K562 (cell line): Measurements from ENCODE around the gene ACACB. TPM values are rescaled to one million over a fixed set of nuclear protein-coding genes. Genes with fewer than 3 reads are reported as not detected.

ENCODE experiments used
- ATAC-seq: fragments of 200-7000 bp; cut with Tn5 transposase; 3 replicates; pipeline ENCODE4 v1.9.1; 2020; ENCODE audit warnings: moderate library complexity
- BruUV-seq: library from RNA; stranded (reverse); fragments of 400-500 nt; replicated peaks from 2 replicates; lab custom pipeline; 2021; lab: Mats Ljungman, UMichigan
- CTCF ChIA-PET: fragments of 300-600 bp; formaldehyde crosslinking; extraction: SDS; loops from one replicate; lab custom pipeline; 2021; ENCODE audit warnings: low intra/inter-chr PET ratio; lab: Yijun Ruan, JAX
- POLR2A ChIA-PET: fragments of 300-600, 350-650 bp; sonication (Branson Sonifier 250); formaldehyde crosslinking; extraction: SDS; loops from one replicate; lab custom pipeline; 2021; ENCODE audit warnings: antibody characterized with exemption, inconsistent platforms; lab: Yijun Ruan, JAX
- DNase-seq, 4 experiments: peaks; one replicate each; pipeline versions ENCODE4 v3.0.0 to v3.0.0-alpha.2; 2011 to 2018; ENCODE audit warnings: low spot score in 3 of 4, mixed read lengths in 3 of 4; ENCODE audit errors: extremely low read depth in 1 of 4
- FAIRE-seq: peaks from 2 replicates; lab custom pipeline; 2011; peaks lifted over from hg19 to GRCh38; lab: Jason Lieb, UNC
- H2AFZ ChIP-seq: 2 replicates; pipeline ENCODE4 v1.6.0; 2011; ENCODE audit warnings: low read depth, low read length, control low read depth, inconsistent platforms
- H3K27ac ChIP-seq: fragments of 200-600 bp; 3 replicates; pipeline ENCODE4 v1.8.0; 2011; ENCODE audit warnings: low read depth, mild to moderate bottlenecking, control low read depth, inconsistent platforms, low read length, moderate library complexity, mixed read lengths; ENCODE audit errors: extremely low read depth
- H3K27me3 ChIP-seq, 2 experiments: fragments of 300-600 bp in 1 of 2; 2 replicates in 1 of 2; 3 replicates in 1 of 2; pipeline versions ENCODE4 v1.6.0 to v1.8.0; 2011; ENCODE audit warnings: inconsistent platforms in 2 of 2, low read length in 2 of 2, mild to moderate bottlenecking in 1 of 2, mixed read lengths in 1 of 2, moderate library complexity in 1 of 2; ENCODE audit not compliant: control insufficient read depth in 2 of 2, insufficient read depth in 2 of 2
- H3K36me3 ChIP-seq: fragments of 300-600 bp; 3 replicates; pipeline ENCODE4 v1.8.0; 2011; ENCODE audit warnings: mild to moderate bottlenecking, low read length, inconsistent platforms; ENCODE audit not compliant: control insufficient read depth, insufficient read depth
- H3K4me1 ChIP-seq, 2 experiments: fragments of 200-600 bp in 1 of 2; replicated peaks in 1 of 2; 2 replicates in 1 of 2; 3 replicates in 1 of 2; pipeline versions ENCODE4 v1.5.1 to v1.8.0; 2011; ENCODE audit warnings: inconsistent platforms in 2 of 2, low read length in 2 of 2, mild to moderate bottlenecking in 1 of 2, mixed read lengths in 1 of 2, moderate library complexity in 1 of 2; ENCODE audit not compliant: control insufficient read depth in 2 of 2, insufficient read depth in 2 of 2
- H3K4me2 ChIP-seq: 2 replicates; pipeline ENCODE4 v1.6.1; 2011; ENCODE audit warnings: low read length, control low read depth, inconsistent platforms, mixed read lengths; ENCODE audit not compliant: insufficient read depth
- H3K4me3 ChIP-seq: fragments of 200-600 bp; sonication (generic), shearing (Covaris generic); 2 replicates; pipeline ENCODE4 v1.5.1; 2016; ENCODE audit warnings: control low read depth, inconsistent platforms
- H3K79me2 ChIP-seq: fragments of 200-600 bp; 3 replicates; pipeline ENCODE4 v1.8.0; 2011; ENCODE audit warnings: low read length, inconsistent platforms; ENCODE audit not compliant: control insufficient read depth, insufficient read depth
- H3K9ac ChIP-seq, 2 experiments: 2 replicates each; pipeline versions ENCODE4 v1.6.0 to v1.6.1; 2011; ENCODE audit warnings: low read depth in 2 of 2, low read length in 2 of 2, control low read depth in 1 of 2, inconsistent platforms in 1 of 2, mild to moderate bottlenecking in 1 of 2, mixed read lengths in 1 of 2; ENCODE audit not compliant: insufficient read depth in 1 of 2
- H3K9me1 ChIP-seq: one replicate; pipeline ENCODE4 v1.6.0; 2011; ENCODE audit warnings: inconsistent platforms, mild to moderate bottlenecking, low read length, moderate library complexity; ENCODE audit not compliant: control insufficient read depth, insufficient read depth
- H3K9me3 ChIP-seq: replicated peaks from 2 replicates; pipeline ENCODE4 v1.5.1; 2011; ENCODE audit warnings: low read depth, low read length, inconsistent platforms; ENCODE audit not compliant: control insufficient read depth, insufficient read depth
- H4K20me1 ChIP-seq: replicated peaks from 2 replicates; pipeline ENCODE4 v1.6.1; 2011; ENCODE audit warnings: low read length, inconsistent platforms, mixed read lengths; ENCODE audit not compliant: control insufficient read depth, insufficient read depth
- RBM25 ChIP-seq: fragments of 200-400 bp; formaldehyde crosslinking; IDR thresholded peaks from 2 replicates; pipeline ENCODE4 v1.6.1; 2018; ENCODE audit warnings: low read length, low read depth, moderate library complexity; ENCODE audit not compliant: severe bottlenecking
- ZFP36 ChIP-seq: fragments of 150-350 bp; IDR thresholded peaks from 2 replicates; pipeline ENCODE4 v1.6.1; 2018; ENCODE audit warnings: low read length, low read depth; ENCODE audit not compliant: partially characterized antibody
- WGBS: fragments of 100-300 bp; shearing (Covaris generic); methylation state at CpG from one replicate; pipeline ENCODE4 v1.1.6; 2016; ENCODE audit warnings: low coverage, mixed read lengths; ENCODE audit not compliant: insufficient coverage; ENCODE audit errors: missing lambda C conversion rate; 5-methylcytosine and 5-hydroxymethylcytosine counted together
- in situ Hi-C: fragments of 300-500 bp; cut with MboI; formaldehyde crosslinking; loops from 4 replicates; pipeline ENCODE4 v1.15.0; 2018; ENCODE audit warnings: inconsistent platforms, mixed read lengths
- intact Hi-C: fragments of 100-400 bp; cut with micrococcal nuclease; formaldehyde crosslinking; loops from 2 replicates; pipeline ENCODE4 v1.14.2; 2022
- polyA plus RNA-seq, 8 experiments: library from polyadenylated mRNA; depleted of rRNA in 4 of 8; stranded (reverse) in 5 of 8; unstranded in 3 of 8; fragments of >200 nt; fragmentation: Nextera tagmentation in 2 of 8; fragmentation: Illumina TruSeq in 1 of 8; extraction: Ambion mirVana in 2 of 8; extraction: Trizol in 1 of 8; gene quantifications; 2 replicates each; pipeline versions ENCODE4 v1.2.1 to v1.2.3, GENCODE V29; 2011 to 2014; ENCODE audit warnings: inconsistent platforms in 1 of 8, missing spikeins in 1 of 8
- total RNA-seq, 7 experiments: library from RNA; depleted of rRNA in 6 of 7; stranded (reverse); fragments of >200 nt in 6 of 7; fragmentation: Illumina TruSeq in 2 of 7; extraction: Trizol in 2 of 7; gene quantifications; 2 replicates each; pipeline versions ENCODE4 v1.2.1 to v1.2.3, GENCODE V29; 2011 to 2021; ENCODE audit warnings: low replicate concordance in 1 of 7
- TF ChIP-seq, protein P1 (sequence below): fragments of 250-450 bp; sonication (Bioruptor Pico); IDR thresholded peaks from 2 replicates; pipeline ENCODE4 v1.5.0; 2021; ENCODE audit warnings: mild to moderate bottlenecking, moderate library complexity
- TF ChIP-seq, protein P2 (sequence below), 2 experiments: fragments of 450-650 bp in 1 of 2; sonication (generic) in 1 of 2; formaldehyde crosslinking in 1 of 2; IDR thresholded peaks; 2 replicates each; pipeline versions ENCODE4 v1.7.1 to v1.9.0; 2016 to 2022; ENCODE audit warnings: inconsistent platforms in 1 of 2, mild to moderate bottlenecking in 1 of 2, missing genetic modification reagents in 1 of 2

Gene ACACB
- total and polyA plus RNA-seq, 9 of the 15 experiments (the other 6 are each of a cell fraction or from before 2014, with no cell fraction given): 0.10 to 2.5 (median 0.83) TPM

DNA sequence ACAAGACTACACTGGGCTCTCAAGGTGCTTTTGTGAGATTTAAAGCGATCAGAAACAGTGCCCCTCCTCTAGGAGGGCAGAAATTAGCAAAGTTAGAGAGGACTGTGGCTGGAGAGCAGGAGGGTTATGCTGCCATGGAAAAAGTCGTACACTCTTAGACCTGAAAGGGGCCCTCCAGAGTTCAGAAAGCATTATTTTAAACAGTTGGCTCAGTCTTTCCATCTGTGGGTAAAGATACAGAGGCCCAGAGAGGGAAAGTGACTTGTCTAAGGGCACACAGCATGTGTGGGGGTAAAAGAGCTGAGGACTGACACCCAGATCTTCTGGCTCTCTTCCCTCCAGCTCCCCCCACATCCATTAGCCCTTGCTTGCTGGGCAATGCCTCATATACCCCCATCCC lies 145.6 kb downstream of the ACACB start:
- Histone ChIP-seq H3K36me3 (no peaks in the 10 kb centered on the region), H3K4me1 (peaks cover 0 to 6% of the 10 kb centered on the region in 2 experiments; a peak in 1 of 5 replicates), H3K27me3 (peaks cover 4 to 28% of the 10 kb centered on the region in 2 experiments; a peak in 2 of 5 replicates), H3K27ac (no peak overlapping the region), H3K4me2 (no peak overlapping the region), H3K9ac (no peak overlapping the region), H3K4me3 (no peak overlapping the region), H3K79me2 (no peaks in the 10 kb centered on the region), H4K20me1 (peaks cover 2% of the 10 kb centered on the region; the same call in 1 of the 2 replicates), H3K9me1 (peaks cover 5% of the 10 kb centered on the region), H3K9me3 (no peaks in the 10 kb centered on the region; the same call in 1 of the 2 replicates), H2AFZ (no peak overlapping the region)
- POLR2A ChIA-PET: no interaction called here
- in situ Hi-C loops (loop anchor here (5.0 kb wide), 1 partner anchor 125 kb away; no protein-coding TSS in a partner anchor), intact Hi-C loops (no loop called here)
- DNase-seq: no peak
- ATAC-seq: no peak
- no peak for FAIRE-seq
- 0% methylated on average over 2 of the region's 2 CpGs for WGBS
- BruUV-seq: no TSS peak
- CTCF ChIA-PET: no interaction called here
- peak; percentile 48 for TF ChIP-seq ZFP36
- TF ChIP-seq, protein P1, sequence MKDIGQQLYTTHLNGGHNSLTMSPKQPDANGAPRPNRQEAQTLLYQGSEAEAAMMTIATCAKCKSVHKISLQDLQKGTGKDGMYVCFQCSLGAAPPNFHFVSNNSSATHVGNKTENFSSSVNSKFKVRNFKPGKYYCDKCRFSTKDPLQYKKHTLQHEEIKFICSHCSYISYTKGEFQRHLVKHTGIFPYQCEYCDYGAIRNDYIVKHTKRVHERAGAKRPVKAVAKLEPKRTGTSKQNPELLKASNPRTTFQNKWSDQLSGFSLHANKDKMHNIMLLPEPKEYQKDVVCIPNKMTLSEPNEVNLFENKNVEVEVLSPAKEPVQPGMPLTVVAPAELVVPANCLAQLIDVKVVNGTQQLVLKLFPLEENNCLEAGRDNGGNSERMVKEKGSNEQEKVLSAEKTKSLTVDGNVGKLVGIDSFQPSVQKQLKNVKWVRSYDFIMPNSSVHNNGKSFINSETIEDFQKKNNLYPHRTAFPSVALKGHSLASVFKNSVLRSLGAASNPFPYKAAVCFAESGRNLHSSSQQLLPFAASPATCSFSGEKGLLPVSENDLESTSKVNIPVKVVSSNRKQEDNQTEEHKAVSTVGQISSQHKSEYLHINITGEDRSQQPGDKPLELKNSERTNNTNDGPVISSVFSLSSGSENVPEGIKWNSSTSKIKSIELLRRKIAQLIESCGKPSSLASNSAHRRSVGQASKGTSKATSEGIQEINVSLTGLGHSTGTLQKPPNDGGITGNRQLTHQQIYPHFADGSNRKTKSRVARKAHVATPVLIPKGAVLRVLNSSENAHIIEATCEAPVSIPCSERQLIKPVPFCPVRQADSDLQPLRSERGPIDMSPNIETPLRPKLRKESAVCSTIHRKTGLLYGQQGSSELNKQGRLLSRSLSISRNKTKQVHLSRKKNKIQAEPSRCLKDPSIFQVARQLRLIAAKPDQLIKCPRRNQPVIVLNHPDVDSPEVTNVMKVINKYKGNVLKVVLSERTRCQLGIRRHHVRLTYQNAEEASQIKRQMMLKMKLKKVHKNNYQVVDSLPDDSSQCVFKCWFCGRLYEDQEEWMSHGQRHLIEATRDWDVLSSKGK: no peak
- peak; percentile 45 for TF ChIP-seq RBM25
- TF ChIP-seq, protein P2, sequence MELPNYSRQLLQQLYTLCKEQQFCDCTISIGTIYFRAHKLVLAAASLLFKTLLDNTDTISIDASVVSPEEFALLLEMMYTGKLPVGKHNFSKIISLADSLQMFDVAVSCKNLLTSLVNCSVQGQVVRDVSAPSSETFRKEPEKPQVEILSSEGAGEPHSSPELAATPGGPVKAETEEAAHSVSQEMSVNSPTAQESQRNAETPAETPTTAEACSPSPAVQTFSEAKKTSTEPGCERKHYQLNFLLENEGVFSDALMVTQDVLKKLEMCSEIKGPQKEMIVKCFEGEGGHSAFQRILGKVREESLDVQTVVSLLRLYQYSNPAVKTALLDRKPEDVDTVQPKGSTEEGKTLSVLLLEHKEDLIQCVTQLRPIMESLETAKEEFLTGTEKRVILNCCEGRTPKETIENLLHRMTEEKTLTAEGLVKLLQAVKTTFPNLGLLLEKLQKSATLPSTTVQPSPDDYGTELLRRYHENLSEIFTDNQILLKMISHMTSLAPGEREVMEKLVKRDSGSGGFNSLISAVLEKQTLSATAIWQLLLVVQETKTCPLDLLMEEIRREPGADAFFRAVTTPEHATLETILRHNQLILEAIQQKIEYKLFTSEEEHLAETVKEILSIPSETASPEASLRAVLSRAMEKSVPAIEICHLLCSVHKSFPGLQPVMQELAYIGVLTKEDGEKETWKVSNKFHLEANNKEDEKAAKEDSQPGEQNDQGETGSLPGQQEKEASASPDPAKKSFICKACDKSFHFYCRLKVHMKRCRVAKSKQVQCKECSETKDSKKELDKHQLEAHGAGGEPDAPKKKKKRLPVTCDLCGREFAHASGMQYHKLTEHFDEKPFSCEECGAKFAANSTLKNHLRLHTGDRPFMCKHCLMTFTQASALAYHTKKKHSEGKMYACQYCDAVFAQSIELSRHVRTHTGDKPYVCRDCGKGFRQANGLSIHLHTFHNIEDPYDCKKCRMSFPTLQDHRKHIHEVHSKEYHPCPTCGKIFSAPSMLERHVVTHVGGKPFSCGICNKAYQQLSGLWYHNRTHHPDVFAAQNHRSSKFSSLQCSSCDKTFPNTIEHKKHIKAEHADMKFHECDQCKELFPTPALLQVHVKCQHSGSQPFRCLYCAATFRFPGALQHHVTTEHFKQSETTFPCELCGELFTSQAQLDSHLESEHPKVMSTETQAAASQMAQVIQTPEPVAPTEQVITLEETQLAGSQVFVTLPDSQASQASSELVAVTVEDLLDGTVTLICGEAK (IDR thresholded peaks at IDR 0.05): no peak
- TF ChIP-seq, protein P2 (CRISPR knock-in tag; IDR thresholded peaks at IDR 0.05): no peak
